SK-N-SH treated with all-trans-retinoic acid at 6 μM for 48 hours (cell line): Measurements from ENCODE around the gene BAIAP3.
A peak's percentile ranks its signal among the peaks of the same experiment; 100 is the strongest.

ENCODE experiments used
- ATAC-seq: fragments of 200-7000 bp; cut with Tn5 transposase; 3 replicates; pipeline ENCODE4 v1.9.1; 2020; ENCODE audit warnings: mild to moderate bottlenecking, moderate library complexity
- ARNTL ChIP-seq: fragments of 450-650 bp; formaldehyde crosslinking; IDR thresholded peaks from 2 replicates; pipeline ENCODE4 v1.5.0; 2020; ENCODE audit warnings: low read depth, mild to moderate bottlenecking, moderate library complexity, borderline replicate concordance
- CSDC2 ChIP-seq: fragments of 250-450 bp; sonication (Bioruptor Pico); IDR thresholded peaks from 2 replicates; pipeline ENCODE4 v1.5.0; 2020; ENCODE audit warnings: mild to moderate bottlenecking, moderate library complexity
- ESRRG ChIP-seq: fragments of 250-450 bp; sonication (Bioruptor Pico); IDR thresholded peaks from 2 replicates; pipeline ENCODE4 v1.6.1; 2021; ENCODE audit warnings: mild to moderate bottlenecking
- GLIS3 ChIP-seq: fragments of 250-450 bp; sonication (Bioruptor Pico); IDR thresholded peaks from 2 replicates; pipeline ENCODE4 v1.5.0; 2020; ENCODE audit warnings: mild to moderate bottlenecking, moderate library complexity
- ISL1 ChIP-seq: fragments of 250-450 bp; sonication (Bioruptor Pico); IDR thresholded peaks from 2 replicates; pipeline ENCODE4 v2.1.2; 2022; ENCODE audit warnings: mild to moderate bottlenecking, moderate library complexity
- OSR1 ChIP-seq: fragments of 250-450 bp; sonication (Bioruptor Pico); IDR thresholded peaks from 2 replicates; pipeline ENCODE4 v1.8.0; 2022; ENCODE audit warnings: moderate library complexity, mild to moderate bottlenecking, inconsistent platforms
- RARB ChIP-seq: fragments of 250-450 bp; sonication (Bioruptor Pico); IDR thresholded peaks from 2 replicates; pipeline ENCODE4 v1.8.0; 2021; ENCODE audit warnings: mild to moderate bottlenecking, moderate library complexity
- SNAI2 ChIP-seq: fragments of 250-450 bp; sonication (Bioruptor Pico); IDR thresholded peaks from 2 replicates; pipeline ENCODE4 v1.5.0; 2020; ENCODE audit warnings: mild to moderate bottlenecking, moderate library complexity
- TCF4 ChIP-seq: fragments of 250-450 bp; sonication (Bioruptor Pico); IDR thresholded peaks from 2 replicates; pipeline ENCODE4 v1.8.0; 2021; ENCODE audit warnings: mild to moderate bottlenecking, moderate library complexity, borderline replicate concordance
- TOX ChIP-seq: fragments of 250-450 bp; sonication (Bioruptor Pico); IDR thresholded peaks from 2 replicates; pipeline ENCODE4 v1.8.0; 2021; ENCODE audit warnings: mild to moderate bottlenecking, moderate library complexity, borderline replicate concordance
- ZC3H10 ChIP-seq: fragments of 250-450 bp; sonication (Bioruptor Pico); IDR thresholded peaks from 2 replicates; pipeline ENCODE4 v1.5.1; 2021; ENCODE audit warnings: mild to moderate bottlenecking, moderate library complexity
- ZFP30 ChIP-seq: fragments of 450-650 bp; formaldehyde crosslinking; IDR thresholded peaks from 2 replicates; pipeline ENCODE4 v1.5.0; 2022; ENCODE audit warnings: mild to moderate bottlenecking, moderate library complexity
- ZNF565 ChIP-seq: fragments of 450-650 bp; formaldehyde crosslinking; conservative IDR thresholded peaks from 2 replicates; pipeline ENCODE4 v1.5.0; 2020; ENCODE audit warnings: low read depth, mild to moderate bottlenecking, moderate library complexity
- ZNF70 ChIP-seq: fragments of 450-650 bp; formaldehyde crosslinking; IDR thresholded peaks from 2 replicates; pipeline ENCODE4 v1.5.0; 2020; ENCODE audit warnings: mild to moderate bottlenecking, moderate library complexity
- ZNF8 ChIP-seq: fragments of 450-650 bp; formaldehyde crosslinking; IDR thresholded peaks from 2 replicates; pipeline ENCODE4 v1.5.0; 2020; ENCODE audit warnings: mild to moderate bottlenecking, moderate library complexity
- TF ChIP-seq, protein P1 (sequence below): fragments of 250-450 bp; sonication (Bioruptor Pico); IDR thresholded peaks from 2 replicates; pipeline ENCODE4 v1.5.0; 2020; ENCODE audit warnings: mild to moderate bottlenecking, moderate library complexity
- TF ChIP-seq, protein P2 (sequence below): fragments of 250-450 bp; sonication (Bioruptor Pico); IDR thresholded peaks from 2 replicates; pipeline ENCODE4 v1.5.1; 2020; ENCODE audit warnings: low read depth, mild to moderate bottlenecking, moderate library complexity
- TF ChIP-seq, protein P3 (sequence below): fragments of 250-450 bp; sonication (Bioruptor Pico); IDR thresholded peaks from 2 replicates; pipeline ENCODE4 v1.8.0; 2021; ENCODE audit warnings: low read depth, mild to moderate bottlenecking, moderate library complexity, borderline replicate concordance

Gene BAIAP3

DNA sequence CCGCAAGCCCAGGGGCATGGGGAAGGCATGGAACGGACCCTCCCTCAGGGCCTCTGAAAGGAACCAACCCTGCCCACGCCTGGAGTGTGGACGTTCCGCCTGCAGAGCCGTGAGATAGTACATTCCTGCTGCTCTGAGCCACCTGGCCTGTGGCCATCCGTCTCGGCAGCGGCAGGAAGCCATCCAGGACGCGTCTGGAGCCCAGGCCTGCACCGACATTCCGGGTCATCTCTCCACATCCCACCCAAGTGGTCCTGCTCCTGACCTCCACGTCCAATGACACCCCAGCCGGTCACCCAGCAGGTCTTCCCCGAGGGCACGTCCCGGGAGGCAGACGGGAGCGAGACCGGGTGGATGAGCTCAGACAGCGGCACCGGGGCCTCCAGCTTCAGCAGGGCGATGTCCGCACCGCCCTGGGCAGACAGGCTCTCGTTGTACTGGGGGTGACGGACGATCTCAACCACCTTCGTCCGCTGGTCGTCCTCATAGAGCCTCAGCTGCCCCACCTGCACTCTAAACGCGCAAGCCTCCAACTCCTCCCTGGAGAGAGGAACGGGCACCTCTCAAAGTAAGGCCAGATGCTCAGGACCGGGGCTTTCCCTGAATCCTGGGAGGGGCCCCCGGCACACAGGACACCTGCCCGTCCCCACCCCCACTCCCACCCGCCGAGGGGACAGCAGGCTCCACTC, 45.3 kb upstream of the BAIAP3 start:
- ATAC-seq, result peak; percentile 68
- no peak for TF ChIP-seq ZNF70 (CRISPR knock-in tag)
- no peak for TF ChIP-seq GLIS3 (CRISPR knock-in tag)
- no peak for TF ChIP-seq TCF4 (CRISPR knock-in tag)
- no peak for TF ChIP-seq OSR1 (CRISPR knock-in tag)
- no peak for TF ChIP-seq ISL1 (CRISPR knock-in tag)
- TF ChIP-seq, protein P1, sequence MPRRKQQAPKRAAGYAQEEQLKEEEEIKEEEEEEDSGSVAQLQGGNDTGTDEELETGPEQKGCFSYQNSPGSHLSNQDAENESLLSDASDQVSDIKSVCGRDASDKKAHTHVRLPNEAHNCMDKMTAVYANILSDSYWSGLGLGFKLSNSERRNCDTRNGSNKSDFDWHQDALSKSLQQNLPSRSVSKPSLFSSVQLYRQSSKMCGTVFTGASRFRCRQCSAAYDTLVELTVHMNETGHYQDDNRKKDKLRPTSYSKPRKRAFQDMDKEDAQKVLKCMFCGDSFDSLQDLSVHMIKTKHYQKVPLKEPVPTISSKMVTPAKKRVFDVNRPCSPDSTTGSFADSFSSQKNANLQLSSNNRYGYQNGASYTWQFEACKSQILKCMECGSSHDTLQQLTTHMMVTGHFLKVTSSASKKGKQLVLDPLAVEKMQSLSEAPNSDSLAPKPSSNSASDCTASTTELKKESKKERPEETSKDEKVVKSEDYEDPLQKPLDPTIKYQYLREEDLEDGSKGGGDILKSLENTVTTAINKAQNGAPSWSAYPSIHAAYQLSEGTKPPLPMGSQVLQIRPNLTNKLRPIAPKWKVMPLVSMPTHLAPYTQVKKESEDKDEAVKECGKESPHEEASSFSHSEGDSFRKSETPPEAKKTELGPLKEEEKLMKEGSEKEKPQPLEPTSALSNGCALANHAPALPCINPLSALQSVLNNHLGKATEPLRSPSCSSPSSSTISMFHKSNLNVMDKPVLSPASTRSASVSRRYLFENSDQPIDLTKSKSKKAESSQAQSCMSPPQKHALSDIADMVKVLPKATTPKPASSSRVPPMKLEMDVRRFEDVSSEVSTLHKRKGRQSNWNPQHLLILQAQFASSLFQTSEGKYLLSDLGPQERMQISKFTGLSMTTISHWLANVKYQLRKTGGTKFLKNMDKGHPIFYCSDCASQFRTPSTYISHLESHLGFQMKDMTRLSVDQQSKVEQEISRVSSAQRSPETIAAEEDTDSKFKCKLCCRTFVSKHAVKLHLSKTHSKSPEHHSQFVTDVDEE, result no peak
- TF ChIP-seq TOX (CRISPR knock-in tag), result no peak
- TF ChIP-seq ESRRG (CRISPR knock-in tag), result no peak
- TF ChIP-seq, protein P2, sequence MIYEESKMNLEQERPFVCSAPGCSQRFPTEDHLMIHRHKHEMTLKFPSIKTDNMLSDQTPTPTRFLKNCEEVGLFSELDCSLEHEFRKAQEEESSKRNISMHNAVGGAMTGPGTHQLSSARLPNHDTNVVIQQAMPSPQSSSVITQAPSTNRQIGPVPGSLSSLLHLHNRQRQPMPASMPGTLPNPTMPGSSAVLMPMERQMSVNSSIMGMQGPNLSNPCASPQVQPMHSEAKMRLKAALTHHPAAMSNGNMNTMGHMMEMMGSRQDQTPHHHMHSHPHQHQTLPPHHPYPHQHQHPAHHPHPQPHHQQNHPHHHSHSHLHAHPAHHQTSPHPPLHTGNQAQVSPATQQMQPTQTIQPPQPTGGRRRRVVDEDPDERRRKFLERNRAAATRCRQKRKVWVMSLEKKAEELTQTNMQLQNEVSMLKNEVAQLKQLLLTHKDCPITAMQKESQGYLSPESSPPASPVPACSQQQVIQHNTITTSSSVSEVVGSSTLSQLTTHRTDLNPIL (CRISPR knock-in tag), result no peak
- no peak for TF ChIP-seq ZFP30 (CRISPR knock-in tag)

DNA sequence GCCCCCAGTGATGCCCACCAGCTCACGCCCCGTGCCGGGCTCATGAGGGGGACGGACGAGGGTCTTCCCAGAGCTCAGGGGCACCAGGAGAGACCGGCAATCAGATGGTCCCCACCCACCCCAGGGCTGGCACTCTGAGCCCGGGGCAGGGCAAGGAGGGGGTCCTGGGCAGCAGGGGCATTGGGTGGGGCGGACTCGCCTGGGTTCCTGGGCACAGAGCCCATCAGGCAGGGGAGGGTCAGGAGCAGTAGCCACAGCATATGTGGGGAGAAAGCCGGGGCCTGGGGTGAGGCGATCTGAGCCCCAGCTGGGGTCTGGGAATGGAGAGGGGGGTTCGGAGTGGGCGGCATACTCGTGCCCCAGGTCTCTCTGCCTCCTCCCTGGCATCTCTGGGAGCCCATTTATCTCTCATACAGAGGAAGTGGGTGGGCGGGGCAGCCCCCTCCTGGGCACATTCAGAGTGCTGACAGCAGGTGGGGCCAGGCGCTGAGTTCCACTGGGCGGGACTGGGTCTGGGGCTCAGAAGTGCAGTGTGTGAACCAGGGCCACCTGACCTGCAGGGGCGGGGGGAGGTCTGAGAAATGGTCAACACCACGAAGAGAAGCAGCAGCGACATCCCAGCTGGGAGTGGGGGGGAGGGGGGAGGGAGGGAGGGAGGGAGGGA, 44.5 kb upstream of the BAIAP3 start:
- TF ChIP-seq ZNF70 (CRISPR knock-in tag) (no peak), CSDC2 (CRISPR knock-in tag) (no peak), TCF4 (CRISPR knock-in tag) (no peak), ZNF8 (CRISPR knock-in tag) (no peak), RARB (no peak), ARNTL (no peak), ZC3H10 (CRISPR knock-in tag) (no peak)
- ATAC-seq, result no peak

DNA sequence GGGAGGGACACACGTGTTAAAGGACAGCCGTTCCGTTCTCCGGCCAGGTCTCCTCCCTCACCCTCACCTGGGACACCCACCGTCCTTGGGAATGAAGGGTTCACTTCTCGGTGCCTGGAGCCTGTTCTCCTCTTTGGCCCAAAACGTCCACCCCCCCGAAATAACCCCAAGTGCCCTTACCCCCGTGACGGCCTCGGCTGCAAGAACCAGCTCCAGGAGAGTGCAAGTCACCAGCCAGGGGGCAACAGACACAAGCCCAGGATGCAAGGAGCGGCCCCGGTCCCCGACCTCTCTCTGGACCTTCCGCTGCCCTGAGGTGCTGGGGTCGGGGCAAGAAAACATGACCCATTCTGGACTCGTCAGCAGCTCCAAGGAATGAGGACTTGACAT, 44.0 kb upstream of the BAIAP3 start:
- TF ChIP-seq ISL1 (CRISPR knock-in tag), result no peak
- TF ChIP-seq, protein P3, sequence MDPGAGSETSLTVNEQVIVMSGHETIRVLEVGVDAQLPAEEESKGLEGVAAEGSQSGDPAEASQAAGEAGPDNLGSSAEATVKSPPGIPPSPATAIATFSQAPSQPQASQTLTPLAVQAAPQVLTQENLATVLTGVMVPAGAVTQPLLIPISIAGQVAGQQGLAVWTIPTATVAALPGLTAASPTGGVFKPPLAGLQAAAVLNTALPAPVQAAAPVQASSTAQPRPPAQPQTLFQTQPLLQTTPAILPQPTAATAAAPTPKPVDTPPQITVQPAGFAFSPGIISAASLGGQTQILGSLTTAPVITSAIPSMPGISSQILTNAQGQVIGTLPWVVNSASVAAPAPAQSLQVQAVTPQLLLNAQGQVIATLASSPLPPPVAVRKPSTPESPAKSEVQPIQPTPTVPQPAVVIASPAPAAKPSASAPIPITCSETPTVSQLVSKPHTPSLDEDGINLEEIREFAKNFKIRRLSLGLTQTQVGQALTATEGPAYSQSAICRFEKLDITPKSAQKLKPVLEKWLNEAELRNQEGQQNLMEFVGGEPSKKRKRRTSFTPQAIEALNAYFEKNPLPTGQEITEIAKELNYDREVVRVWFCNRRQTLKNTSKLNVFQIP (CRISPR knock-in tag), result no peak
- TF ChIP-seq SNAI2 (CRISPR knock-in tag), result no peak
- TF ChIP-seq ZNF8 (CRISPR knock-in tag), result no peak
- no peak for TF ChIP-seq OSR1 (CRISPR knock-in tag)
- TF ChIP-seq, protein P2 (CRISPR knock-in tag), result no peak
- no peak for TF ChIP-seq ZNF70 (CRISPR knock-in tag)
- TF ChIP-seq, protein P1, result no peak
- no peak for TF ChIP-seq ZNF565 (CRISPR knock-in tag)
- no peak for TF ChIP-seq CSDC2 (CRISPR knock-in tag)
- ATAC-seq, result no peak
